ENCODE data around the gene ANKRD24.
"Not testable (repeated sequence)": the region's sequence is repeated elsewhere in the genome, so short reads cannot be mapped to it uniquely, and the experiment has no call there.

The ANKRD24 gene

GRCh38 chr19:4230237-4230636 lies 47.7 kb downstream of the ANKRD24 start:
- DNase-seq (ENCODE audit: low read depth in 2 of 2) = not testable (repeated sequence)

GRCh38 chr19:4231521-4231920 lies 49.0 kb downstream of the ANKRD24 start:
- not testable (repeated sequence) for DNase-seq (ENCODE audit: low read depth in 2 of 2)

GRCh38 chr19:4232139-4232538 lies 49.6 kb downstream of the ANKRD24 start:
- not testable (repeated sequence) for DNase-seq (ENCODE audit: low read depth in 2 of 2)

- DNase-seq (ENCODE audit: low read depth in 2 of 2) = no peak
Measured at GRCh38 chr19:4232614-4233281, 50.3 kb downstream of the ANKRD24 start.

GRCh38 chr19:4233282-4233853 lies 50.9 kb downstream of the ANKRD24 start:
- DNase-seq (ENCODE audit: low read depth in 2 of 2) = peak; percentile 24 to 40

- no peak for DNase-seq (ENCODE audit: low read depth in 2 of 2)
Measured at GRCh38 chr19:4234142-4234861, 51.8 kb downstream of the ANKRD24 start.

GRCh38 chr19:4234862-4235201 lies 52.3 kb downstream of the ANKRD24 start:
- no peak for DNase-seq (ENCODE audit: low read depth in 2 of 2)

GRCh38 chr19:4237510-4237909 lies 55.0 kb downstream of the ANKRD24 start:
- DNase-seq (ENCODE audit: low read depth in 2 of 2) = not testable (repeated sequence)

- DNase-seq (ENCODE audit: low read depth in 2 of 2) = no peak
Measured at GRCh38 chr19:4238831-4239230, 56.3 kb downstream of the ANKRD24 start.

GRCh38 chr19:4241824-4242430 lies 59.4 kb downstream of the ANKRD24 start:
- DNase-seq (ENCODE audit: low read depth in 2 of 2) = no peak

- DNase-seq (ENCODE audit: low read depth in 2 of 2) = not testable (repeated sequence)
Measured at GRCh38 chr19:4245938-4246337, 63.4 kb downstream of the ANKRD24 start.

GRCh38 chr19:4246767-4247593 lies 64.5 kb downstream of the ANKRD24 start, which contains the start of gene YJU2:
TSS of gene YJU2 (plus strand) at chr19:4247080. CDS start at chr19:4247147, 67 bp downstream.
- peak; percentile 92 to 98 for DNase-seq (ENCODE audit: low read depth in 2 of 2)

- no peak for DNase-seq (ENCODE audit: low read depth in 2 of 2)
Measured at GRCh38 chr19:4256563-4256962, 74.1 kb downstream of the ANKRD24 start.

GRCh38 chr19:4257025-4257424 lies 74.5 kb downstream of the ANKRD24 start:
- no peak for DNase-seq (ENCODE audit: low read depth in 2 of 2)

GRCh38 chr19:4258181-4258580 lies 75.7 kb downstream of the ANKRD24 start:
- no peak for DNase-seq (ENCODE audit: low read depth in 2 of 2)

GRCh38 chr19:4260613-4261191 lies 78.2 kb downstream of the ANKRD24 start:
- DNase-seq (ENCODE audit: low read depth in 2 of 2) = no peak

GRCh38 chr19:4264812-4265211 lies 82.3 kb downstream of the ANKRD24 start:
- no peak for DNase-seq (ENCODE audit: low read depth in 2 of 2)

- DNase-seq (ENCODE audit: low read depth in 2 of 2) = no peak
Measured at GRCh38 chr19:4266253-4267000, 83.9 kb downstream of the ANKRD24 start.

GRCh38 chr19:4267101-4267900 lies 84.8 kb downstream of the ANKRD24 start:
- DNase-seq (ENCODE audit: low read depth in 2 of 2) = peak; percentile 28 to 30
